Neural cell (in vitro differentiated cells): Measurements from ENCODE around the gene CACNA1C. TPM values are rescaled to one million over a fixed set of nuclear protein-coding genes. Genes with fewer than 3 reads are reported as not detected.

Experiments used
- H2AFZ ChIP-seq: fragments of 200-600, 300-800 bp; sonication (generic), shearing (Covaris generic); 2 replicates; pipeline ENCODE4 v1.6.0; 2014; ENCODE audit warnings: low read depth, mild to moderate bottlenecking, antibody characterized with exemption, low read length, moderate library complexity
- H3F3A ChIP-seq: fragments of 200-600 bp; shearing (Covaris generic); 2 replicates; pipeline ENCODE4 v1.6.1; 2016; ENCODE audit warnings: mild to moderate bottlenecking, moderate library complexity, mixed read lengths, antibody characterized with exemption, low read length; ENCODE audit not compliant: insufficient read depth, poor library complexity, severe bottlenecking
- H3K27ac ChIP-seq: fragments of 200-600, 300-800 bp; sonication (generic), shearing (Covaris generic); 2 replicates; pipeline ENCODE4 v1.5.1; 2014; ENCODE audit warnings: mild to moderate bottlenecking, low read length, moderate library complexity
- H3K27me3 ChIP-seq: fragments of 300-800, 200-600 bp; sonication (generic), shearing (Covaris generic); 2 replicates; pipeline ENCODE4 v1.6.0; 2014; ENCODE audit warnings: mild to moderate bottlenecking, low read depth, low read length, moderate library complexity; ENCODE audit not compliant: insufficient read depth
- H3K36me3 ChIP-seq: fragments of 300-800, 200-600 bp; sonication (generic), shearing (Covaris generic); 2 replicates; pipeline ENCODE4 v1.5.1; 2014; ENCODE audit warnings: mild to moderate bottlenecking, antibody characterized with exemption, low read length, moderate library complexity; ENCODE audit not compliant: insufficient read depth
- H3K4me2 ChIP-seq: fragments of 300-800, 200-600 bp; sonication (generic), shearing (Covaris generic); 2 replicates; pipeline ENCODE4 v1.6.0; 2014; ENCODE audit warnings: mild to moderate bottlenecking, low read length
- H3K4me3 ChIP-seq: fragments of 300-800, 200-600 bp; sonication (generic), shearing (Covaris generic); 2 replicates; pipeline ENCODE4 v1.5.1; 2014; ENCODE audit warnings: mild to moderate bottlenecking, low read length, moderate library complexity
- H3K79me2 ChIP-seq: fragments of 200-600 bp; shearing (Covaris generic); replicated peaks from 2 replicates; pipeline ENCODE4 v1.6.0; 2014; ENCODE audit warnings: mild to moderate bottlenecking, low read length, moderate library complexity; ENCODE audit not compliant: insufficient read depth
- H3K9ac ChIP-seq: fragments of 300-800, 200-600 bp; sonication (generic), shearing (Covaris generic); 2 replicates; pipeline ENCODE4 v1.6.1; 2016; ENCODE audit warnings: mild to moderate bottlenecking, low read length, mixed read lengths
- H3K9me2 ChIP-seq: fragments of 200-600 bp; shearing (Covaris generic); 2 replicates; pipeline ENCODE4 v1.6.1; 2016; ENCODE audit warnings: mild to moderate bottlenecking, low read length, mixed read lengths; ENCODE audit not compliant: insufficient read depth
- H3K9me3 ChIP-seq: fragments of 200-600, 300-800 bp; sonication (generic), shearing (Covaris generic); 2 replicates; pipeline ENCODE4 v1.6.1; 2016; ENCODE audit warnings: mild to moderate bottlenecking, mixed run types, low read length, moderate library complexity, mixed read lengths
- H4K20me1 ChIP-seq: fragments of 200-600 bp; shearing (Covaris generic); 2 replicates; pipeline ENCODE4 v1.6.1; 2016; ENCODE audit warnings: mild to moderate bottlenecking, mixed run types; ENCODE audit not compliant: insufficient read depth
- EP300 ChIP-seq: fragments of 450-650 bp; conservative IDR thresholded peaks from 2 replicates; pipeline ENCODE4 v1.6.1; 2014; ENCODE audit warnings: antibody characterized with exemption, mild to moderate bottlenecking, moderate library complexity; ENCODE audit not compliant: poor library complexity, severe bottlenecking
- EZH2 ChIP-seq: fragments of 200-600, 300-800 bp; shearing (Covaris generic), sonication (generic); IDR thresholded peaks from 2 replicates; pipeline ENCODE4 v1.6.1; 2014; ENCODE audit warnings: antibody characterized with exemption, low read length, borderline replicate concordance, mild to moderate bottlenecking; ENCODE audit not compliant: insufficient read depth, poor library complexity, severe bottlenecking
- MXI1 ChIP-seq: fragments of 450-650 bp; conservative IDR thresholded peaks from 2 replicates; pipeline ENCODE4 v1.6.1; 2014; ENCODE audit warnings: antibody characterized with exemption, mild to moderate bottlenecking; ENCODE audit not compliant: poor library complexity, severe bottlenecking
- POLR2AphosphoS5 ChIP-seq: IDR thresholded peaks from 2 replicates; pipeline ENCODE4 v1.6.1; 2012
- RAD21 ChIP-seq: fragments of 450-650 bp; conservative IDR thresholded peaks from 2 replicates; pipeline ENCODE4 v1.6.1; 2014; ENCODE audit warnings: antibody characterized with exemption, mild to moderate bottlenecking, moderate library complexity
- REST ChIP-seq: IDR thresholded peaks from 2 replicates; pipeline ENCODE4 v1.6.1; 2012; ENCODE audit warnings: borderline replicate concordance
- SMC3 ChIP-seq: fragments of 450-650 bp; conservative IDR thresholded peaks from 2 replicates; pipeline ENCODE4 v1.6.1; 2014; ENCODE audit warnings: antibody characterized with exemption, mild to moderate bottlenecking, moderate library complexity; ENCODE audit not compliant: poor library complexity
- TAF1 ChIP-seq: IDR thresholded peaks from 2 replicates; pipeline ENCODE4 v1.6.1; 2012; ENCODE audit warnings: low read depth
- polyA plus RNA-seq: library from polyadenylated mRNA; depleted of rRNA; stranded (reverse); fragments of >200 nt; gene quantifications from 2 replicates; pipeline ENCODE4 v1.2.3, GENCODE V29; 2014
- TF ChIP-seq, protein P1 (sequence below): fragments of 450-650 bp; IDR thresholded peaks from 2 replicates; pipeline ENCODE4 v1.5.1; 2014; ENCODE audit warnings: antibody characterized with exemption, mild to moderate bottlenecking, moderate library complexity; ENCODE audit not compliant: poor library complexity, severe bottlenecking

Gene CACNA1C
- polyA plus RNA-seq, 1 donor from 2014 or later = 9.7 TPM

DNA sequence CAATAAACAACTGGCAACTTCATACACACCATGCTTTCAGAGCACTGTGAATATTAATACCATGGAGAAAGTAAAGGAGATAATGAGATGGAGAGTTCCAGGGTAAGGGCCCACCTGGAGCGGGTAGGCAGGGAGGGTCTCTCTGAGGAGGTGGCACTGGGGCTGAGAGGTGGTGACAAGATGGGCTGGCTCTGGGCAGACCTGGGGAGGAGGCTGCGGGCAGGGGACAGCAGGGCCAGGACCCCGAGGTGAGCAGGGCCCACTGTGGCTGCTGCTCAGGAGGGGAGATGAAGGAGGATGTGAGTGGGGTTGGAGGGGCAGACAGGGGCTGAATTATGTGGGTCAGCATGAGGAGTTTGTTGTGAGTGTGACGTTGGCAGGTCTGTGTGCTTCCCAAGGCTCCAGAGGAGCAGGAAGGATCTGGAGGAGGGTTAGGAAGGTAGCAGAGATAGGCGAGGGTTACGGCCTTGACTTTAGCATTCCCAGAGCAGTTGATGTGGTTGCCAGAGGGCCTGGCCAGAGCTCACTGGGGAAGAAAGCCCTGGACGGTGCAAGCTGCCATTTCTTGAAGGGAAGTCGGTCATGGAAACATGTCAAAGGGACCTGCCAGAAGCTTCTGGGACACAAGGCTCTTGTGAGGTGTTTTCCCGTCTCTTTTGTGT lies 88.2 kb downstream of the CACNA1C start:
- Histone ChIP-seq H3K9me3 (no peaks in the 10 kb centered on the region), H3K79me2 (no peaks in the 10 kb centered on the region), H3K9ac (no peak overlapping the region), H3K27me3 (no peaks in the 10 kb centered on the region), H3K4me2 (no peak overlapping the region), H3K36me3 (no peaks in the 10 kb centered on the region), H3K4me3 (no peak overlapping the region), H3K9me2 (no peaks in the 10 kb centered on the region), H2AFZ (no peak overlapping the region), H3F3A (no peaks in the 10 kb centered on the region), H4K20me1 (no peaks in the 10 kb centered on the region), H3K27ac (no peak overlapping the region)
- TF ChIP-seq MXI1 (no peak), TAF1 (no peak)

DNA sequence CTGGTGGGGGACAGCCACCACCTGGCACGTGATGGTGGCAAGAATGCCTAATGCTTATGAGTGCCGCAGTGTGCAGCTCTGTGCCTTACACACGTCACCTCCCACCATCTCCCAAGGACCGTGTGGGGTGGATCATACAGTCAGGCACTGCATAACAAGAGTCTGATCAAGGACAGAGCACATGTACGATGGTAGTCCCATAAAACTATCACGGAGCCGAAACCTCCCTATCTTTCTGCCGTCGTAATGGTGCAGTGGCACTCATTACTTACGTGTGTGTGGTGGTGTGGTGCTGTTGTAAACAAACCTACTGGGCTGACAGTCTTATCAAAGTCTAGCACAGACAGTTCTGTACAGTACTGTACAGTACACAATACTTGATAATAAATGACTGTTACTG lies 89.3 kb downstream of the CACNA1C start:
- H3F3A ChIP-seq = no peaks in the 10 kb centered on the region
- H3K27me3 ChIP-seq = no peaks in the 10 kb centered on the region
- H3K9ac ChIP-seq = no peak overlapping the region
- no peak overlapping the region for H2AFZ ChIP-seq
- H3K4me3 ChIP-seq = no peak overlapping the region
- no peak for TF ChIP-seq EZH2
- no peak for TF ChIP-seq MXI1
- TF ChIP-seq TAF1 = no peak
- no peaks in the 10 kb centered on the region for H3K79me2 ChIP-seq
- no peaks in the 10 kb centered on the region for H3K36me3 ChIP-seq
- no peak overlapping the region for H3K27ac ChIP-seq
- no peaks in the 10 kb centered on the region for H3K9me2 ChIP-seq
- H3K4me2 ChIP-seq = no peak overlapping the region
- no peaks in the 10 kb centered on the region for H3K9me3 ChIP-seq
- H4K20me1 ChIP-seq = no peaks in the 10 kb centered on the region

- Histone ChIP-seq H3K27me3 (no peaks in the 10 kb centered on the region), H3K27ac (no peak overlapping the region), H3K36me3 (no peaks in the 10 kb centered on the region), H3K9me2 (no peaks in the 10 kb centered on the region), H3K9ac (no peak overlapping the region), H3K79me2 (no peaks in the 10 kb centered on the region), H3F3A (no peaks in the 10 kb centered on the region), H3K9me3 (no peaks in the 10 kb centered on the region), H3K4me3 (no peak overlapping the region), H4K20me1 (no peaks in the 10 kb centered on the region), H2AFZ (no peak overlapping the region), H3K4me2 (no peak overlapping the region)
- TF ChIP-seq, protein P1, sequence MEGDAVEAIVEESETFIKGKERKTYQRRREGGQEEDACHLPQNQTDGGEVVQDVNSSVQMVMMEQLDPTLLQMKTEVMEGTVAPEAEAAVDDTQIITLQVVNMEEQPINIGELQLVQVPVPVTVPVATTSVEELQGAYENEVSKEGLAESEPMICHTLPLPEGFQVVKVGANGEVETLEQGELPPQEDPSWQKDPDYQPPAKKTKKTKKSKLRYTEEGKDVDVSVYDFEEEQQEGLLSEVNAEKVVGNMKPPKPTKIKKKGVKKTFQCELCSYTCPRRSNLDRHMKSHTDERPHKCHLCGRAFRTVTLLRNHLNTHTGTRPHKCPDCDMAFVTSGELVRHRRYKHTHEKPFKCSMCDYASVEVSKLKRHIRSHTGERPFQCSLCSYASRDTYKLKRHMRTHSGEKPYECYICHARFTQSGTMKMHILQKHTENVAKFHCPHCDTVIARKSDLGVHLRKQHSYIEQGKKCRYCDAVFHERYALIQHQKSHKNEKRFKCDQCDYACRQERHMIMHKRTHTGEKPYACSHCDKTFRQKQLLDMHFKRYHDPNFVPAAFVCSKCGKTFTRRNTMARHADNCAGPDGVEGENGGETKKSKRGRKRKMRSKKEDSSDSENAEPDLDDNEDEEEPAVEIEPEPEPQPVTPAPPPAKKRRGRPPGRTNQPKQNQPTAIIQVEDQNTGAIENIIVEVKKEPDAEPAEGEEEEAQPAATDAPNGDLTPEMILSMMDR = no peak
- TF ChIP-seq MXI1 = no peak
- no peak for TF ChIP-seq POLR2AphosphoS5
- no peak for TF ChIP-seq RAD21
- TF ChIP-seq TAF1 = no peak
- no peak for TF ChIP-seq REST
- no peak for TF ChIP-seq SMC3
- TF ChIP-seq EP300 = no peak
- TF ChIP-seq EZH2 = no peak
Measured at GRCh38 chr12:2144951-2145350, 92.2 kb downstream of the CACNA1C start.
